Liver (tissue), 3 donors: ENCODE data around the gene ATAD3C.
A peak's percentile ranks its signal among the peaks of the same experiment; 100 is the strongest.

Experiments used
- EGR1 ChIP-seq, 2 donors: IDR thresholded peaks; 2 replicates each; pipeline ENCODE4 v1.6.1; 2016 to 2018; ENCODE audit warnings: antibody characterized with exemption in 2 of 2, low read depth in 2 of 2
- GABPA ChIP-seq, 2 donors: IDR thresholded peaks in 1 of 2; conservative IDR thresholded peaks in 1 of 2; 2 replicates each; pipeline ENCODE4 v1.6.1; 2016; ENCODE audit warnings: antibody characterized with exemption in 2 of 2, mild to moderate bottlenecking in 1 of 2, moderate library complexity in 1 of 2
- JUND ChIP-seq, 2 donors: IDR thresholded peaks; 2 replicates each; pipeline ENCODE4 v1.6.1; 2016; ENCODE audit warnings: antibody characterized with exemption in 2 of 2
- RAD21 ChIP-seq, 2 donors: IDR thresholded peaks; 2 replicates each; pipeline ENCODE4 v1.6.1; 2016; ENCODE audit warnings: antibody characterized with exemption in 2 of 2, mild to moderate bottlenecking in 2 of 2
- SP1 ChIP-seq: IDR thresholded peaks from 2 replicates; pipeline ENCODE4 v1.6.1; 2018; ENCODE audit warnings: antibody characterized with exemption, mild to moderate bottlenecking
- TAF1 ChIP-seq: conservative IDR thresholded peaks from 2 replicates; pipeline ENCODE4 v1.6.1; 2016; ENCODE audit warnings: antibody characterized with exemption, mild to moderate bottlenecking
- YY1 ChIP-seq: IDR thresholded peaks from 2 replicates; pipeline ENCODE4 v1.6.1; 2016; ENCODE audit warnings: antibody characterized with exemption, mild to moderate bottlenecking
- TF ChIP-seq, protein P1 (sequence below): fragments of 150-350 bp; IDR thresholded peaks from 2 replicates; pipeline ENCODE4 v1.5.1; 2017; ENCODE audit warnings: improper control_type of control experiment, low read depth, low read length; ENCODE audit not compliant: missing input control
- TF ChIP-seq, protein P2 (sequence below): IDR thresholded peaks from 2 replicates; pipeline ENCODE4 v1.6.1; 2016; ENCODE audit warnings: antibody characterized with exemption
- TF ChIP-seq, protein P3 (sequence below): IDR thresholded peaks from 2 replicates; pipeline ENCODE4 v1.6.1; 2016; ENCODE audit warnings: antibody characterized with exemption, mild to moderate bottlenecking
- donor health status: healthy.
- donor health status: healthy.

DNA sequence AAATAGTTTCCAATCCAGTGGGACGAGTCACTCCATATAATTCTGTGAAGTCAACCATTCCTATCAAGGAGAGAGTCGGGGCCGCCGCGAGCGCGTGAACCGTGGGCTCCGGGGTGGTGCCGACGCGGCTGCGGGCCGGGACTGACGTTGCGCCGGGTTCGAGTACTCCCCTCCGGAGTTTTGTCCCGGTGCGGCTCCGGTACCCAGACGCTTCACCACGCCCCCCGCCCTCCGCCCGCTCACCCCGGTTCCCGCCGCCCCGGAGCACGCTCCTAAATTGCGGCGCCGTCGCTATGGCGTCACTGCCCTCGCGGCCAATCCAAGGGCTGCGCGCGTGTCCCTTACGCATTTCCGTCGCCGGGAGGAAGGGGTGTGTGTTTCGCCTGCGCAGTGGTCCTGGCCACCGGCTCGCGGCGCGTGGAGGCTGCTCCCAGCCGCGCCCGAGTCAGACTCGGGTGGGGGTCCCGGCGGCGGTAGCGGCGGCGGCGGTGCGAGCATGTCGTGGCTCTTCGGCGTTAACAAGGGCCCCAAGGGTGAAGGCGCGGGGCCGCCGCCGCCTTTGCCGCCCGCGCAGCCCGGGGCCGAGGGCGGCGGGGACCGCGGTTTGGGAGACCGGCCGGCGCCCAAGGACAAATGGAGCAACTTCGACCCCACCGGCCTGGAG, 22.0 kb downstream of the ATAD3C start, which contains the start of gene ATAD3B:
- TF ChIP-seq, protein P1, sequence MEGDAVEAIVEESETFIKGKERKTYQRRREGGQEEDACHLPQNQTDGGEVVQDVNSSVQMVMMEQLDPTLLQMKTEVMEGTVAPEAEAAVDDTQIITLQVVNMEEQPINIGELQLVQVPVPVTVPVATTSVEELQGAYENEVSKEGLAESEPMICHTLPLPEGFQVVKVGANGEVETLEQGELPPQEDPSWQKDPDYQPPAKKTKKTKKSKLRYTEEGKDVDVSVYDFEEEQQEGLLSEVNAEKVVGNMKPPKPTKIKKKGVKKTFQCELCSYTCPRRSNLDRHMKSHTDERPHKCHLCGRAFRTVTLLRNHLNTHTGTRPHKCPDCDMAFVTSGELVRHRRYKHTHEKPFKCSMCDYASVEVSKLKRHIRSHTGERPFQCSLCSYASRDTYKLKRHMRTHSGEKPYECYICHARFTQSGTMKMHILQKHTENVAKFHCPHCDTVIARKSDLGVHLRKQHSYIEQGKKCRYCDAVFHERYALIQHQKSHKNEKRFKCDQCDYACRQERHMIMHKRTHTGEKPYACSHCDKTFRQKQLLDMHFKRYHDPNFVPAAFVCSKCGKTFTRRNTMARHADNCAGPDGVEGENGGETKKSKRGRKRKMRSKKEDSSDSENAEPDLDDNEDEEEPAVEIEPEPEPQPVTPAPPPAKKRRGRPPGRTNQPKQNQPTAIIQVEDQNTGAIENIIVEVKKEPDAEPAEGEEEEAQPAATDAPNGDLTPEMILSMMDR = no peak
- TF ChIP-seq GABPA (IDR thresholded peaks at IDR 0.05 in 1 of 2, conservative IDR thresholded peaks at IDR 0.05 in 1 of 2) (peak; percentile 71 to 93), EGR1 (IDR thresholded peaks at IDR 0.05; ENCODE audit: low read depth in 2 of 2) (no peak), JUND (IDR thresholded peaks at IDR 0.05) (no peak), YY1 (peak; percentile 30), RAD21 (IDR thresholded peaks at IDR 0.05) (peak in 1 of 2 donors; percentile 15), TAF1 (no peak), SP1 (peak; percentile 48)
- TF ChIP-seq, protein P2, sequence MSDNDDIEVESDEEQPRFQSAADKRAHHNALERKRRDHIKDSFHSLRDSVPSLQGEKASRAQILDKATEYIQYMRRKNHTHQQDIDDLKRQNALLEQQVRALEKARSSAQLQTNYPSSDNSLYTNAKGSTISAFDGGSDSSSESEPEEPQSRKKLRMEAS = no peak
- TF ChIP-seq, protein P3, sequence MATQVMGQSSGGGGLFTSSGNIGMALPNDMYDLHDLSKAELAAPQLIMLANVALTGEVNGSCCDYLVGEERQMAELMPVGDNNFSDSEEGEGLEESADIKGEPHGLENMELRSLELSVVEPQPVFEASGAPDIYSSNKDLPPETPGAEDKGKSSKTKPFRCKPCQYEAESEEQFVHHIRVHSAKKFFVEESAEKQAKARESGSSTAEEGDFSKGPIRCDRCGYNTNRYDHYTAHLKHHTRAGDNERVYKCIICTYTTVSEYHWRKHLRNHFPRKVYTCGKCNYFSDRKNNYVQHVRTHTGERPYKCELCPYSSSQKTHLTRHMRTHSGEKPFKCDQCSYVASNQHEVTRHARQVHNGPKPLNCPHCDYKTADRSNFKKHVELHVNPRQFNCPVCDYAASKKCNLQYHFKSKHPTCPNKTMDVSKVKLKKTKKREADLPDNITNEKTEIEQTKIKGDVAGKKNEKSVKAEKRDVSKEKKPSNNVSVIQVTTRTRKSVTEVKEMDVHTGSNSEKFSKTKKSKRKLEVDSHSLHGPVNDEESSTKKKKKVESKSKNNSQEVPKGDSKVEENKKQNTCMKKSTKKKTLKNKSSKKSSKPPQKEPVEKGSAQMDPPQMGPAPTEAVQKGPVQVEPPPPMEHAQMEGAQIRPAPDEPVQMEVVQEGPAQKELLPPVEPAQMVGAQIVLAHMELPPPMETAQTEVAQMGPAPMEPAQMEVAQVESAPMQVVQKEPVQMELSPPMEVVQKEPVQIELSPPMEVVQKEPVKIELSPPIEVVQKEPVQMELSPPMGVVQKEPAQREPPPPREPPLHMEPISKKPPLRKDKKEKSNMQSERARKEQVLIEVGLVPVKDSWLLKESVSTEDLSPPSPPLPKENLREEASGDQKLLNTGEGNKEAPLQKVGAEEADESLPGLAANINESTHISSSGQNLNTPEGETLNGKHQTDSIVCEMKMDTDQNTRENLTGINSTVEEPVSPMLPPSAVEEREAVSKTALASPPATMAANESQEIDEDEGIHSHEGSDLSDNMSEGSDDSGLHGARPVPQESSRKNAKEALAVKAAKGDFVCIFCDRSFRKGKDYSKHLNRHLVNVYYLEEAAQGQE = no peak
